GM23338 (cell line): ENCODE results near the gene RGP1. TPM values are rescaled to one million over a fixed set of nuclear protein-coding genes. Genes with fewer than 3 reads are reported as not detected.

Source experiments
- ATAC-seq: fragments of 200-7000 bp; cut with Tn5 transposase; 3 replicates; pipeline ENCODE4 v1.9.1; 2020
- DNase-seq: peaks from one replicate; pipeline ENCODE4 v3.0.0-alpha.2; 2015; ENCODE audit warnings: low spot score
- H2AFZ ChIP-seq: fragments of 200-600 bp; sonication (generic); 2 replicates; pipeline ENCODE4 v1.8.0; 2016; ENCODE audit warnings: antibody characterized with exemption, mild to moderate bottlenecking, moderate library complexity
- H3F3A ChIP-seq: fragments of 200-600 bp; sonication (generic); replicated peaks from 2 replicates; pipeline ENCODE4 v1.8.0; 2017; ENCODE audit warnings: antibody characterized with exemption, mixed run types, low read depth
- H3K27ac ChIP-seq: fragments of 200-600 bp; sonication (generic); 2 replicates; pipeline ENCODE4 v1.6.1; 2016; ENCODE audit warnings: low read depth
- H3K27me3 ChIP-seq: fragments of 200-600 bp; sonication (generic); 2 replicates; pipeline ENCODE4 v1.8.0; 2016; ENCODE audit warnings: mild to moderate bottlenecking, mixed run types, moderate library complexity; ENCODE audit not compliant: insufficient read depth
- H3K36me3 ChIP-seq: fragments of 200-600 bp; sonication (generic); 2 replicates; pipeline ENCODE4 v1.8.0; 2016; ENCODE audit warnings: mild to moderate bottlenecking; ENCODE audit not compliant: insufficient read depth
- H3K4me1 ChIP-seq: fragments of 200-600 bp; sonication (generic); 2 replicates; pipeline ENCODE4 v1.8.0; 2016; ENCODE audit warnings: mild to moderate bottlenecking, moderate library complexity; ENCODE audit not compliant: insufficient read depth
- H3K4me2 ChIP-seq: fragments of 200-600 bp; sonication (generic); 2 replicates; pipeline ENCODE4 v1.7.1; 2017; ENCODE audit warnings: mixed run types
- H3K4me3 ChIP-seq: fragments of 200-600 bp; sonication (generic); 2 replicates; pipeline ENCODE4 v1.6.1; 2016; ENCODE audit warnings: mixed run types
- H3K79me2 ChIP-seq: fragments of 200-600 bp; sonication (generic); replicated peaks from 2 replicates; pipeline ENCODE4 v1.8.0; 2017; ENCODE audit warnings: mild to moderate bottlenecking; ENCODE audit not compliant: insufficient read depth
- H3K9me2 ChIP-seq: fragments of 200-600 bp; sonication (generic); 2 replicates; pipeline ENCODE4 v1.8.0; 2017; ENCODE audit not compliant: insufficient read depth
- H4K20me1 ChIP-seq: fragments of 200-600 bp; sonication (generic); replicated peaks from 2 replicates; pipeline ENCODE4 v1.8.0; 2017; ENCODE audit warnings: mild to moderate bottlenecking; ENCODE audit not compliant: insufficient read depth
- H3K27ac Mint-ChIP-seq: 2 replicates; pipeline ENCODE4 v1.8.0; 2020; ENCODE audit warnings: inconsistent platforms, mild to moderate bottlenecking, moderate library complexity, mixed read lengths
- H3K27me3 Mint-ChIP-seq: 3 replicates; pipeline ENCODE4 v1.8.0; 2022; ENCODE audit warnings: low read depth, mild to moderate bottlenecking, moderate library complexity, mixed read lengths, inconsistent platforms; ENCODE audit not compliant: insufficient read depth, poor library complexity
- H3K36me3 Mint-ChIP-seq: 3 replicates; pipeline ENCODE4 v1.8.0; 2021; ENCODE audit warnings: low read depth, mild to moderate bottlenecking, inconsistent platforms, moderate library complexity, mixed read lengths
- H3K4me1 Mint-ChIP-seq: 3 replicates; pipeline ENCODE4 v1.8.0; 2020; ENCODE audit warnings: mild to moderate bottlenecking, inconsistent platforms, mixed read lengths
- H3K4me3 Mint-ChIP-seq: 3 replicates; pipeline ENCODE4 v1.8.0; 2021; ENCODE audit warnings: moderate library complexity, mild to moderate bottlenecking, inconsistent platforms, mixed read lengths
- H3K9me3 Mint-ChIP-seq: 3 replicates; pipeline ENCODE4 v1.8.0; 2020; ENCODE audit warnings: moderate library complexity, mild to moderate bottlenecking, inconsistent platforms, mixed read lengths
- JUNB ChIP-seq: IDR thresholded peaks from one replicate; pipeline ENCODE4 v1.6.1; 2016; ENCODE audit warnings: antibody characterized with exemption; ENCODE audit not compliant: unreplicated experiment
- ZNF114 ChIP-seq: fragments of 250-450 bp; sonication (Bioruptor Pico); IDR thresholded peaks from 2 replicates; pipeline ENCODE4 v1.5.0; 2020; ENCODE audit warnings: mild to moderate bottlenecking, moderate library complexity
- polyA plus RNA-seq: library from polyadenylated mRNA; unstranded; fragments of >200 nt; fragmentation: Nextera tagmentation; extraction: Ambion mirVana; gene quantifications from 2 replicates; pipeline ENCODE4 v1.2.1, GENCODE V29; 2016
- total RNA-seq: library from RNA; depleted of rRNA; stranded (reverse); fragments of >200 nt; shearing (Covaris generic); gene quantifications from 2 replicates; pipeline ENCODE4 v1.2.3, GENCODE V29; 2014
- TF ChIP-seq, protein P1 (sequence below): IDR thresholded peaks from 2 replicates; pipeline ENCODE4 v1.6.1; 2016; ENCODE audit warnings: antibody characterized with exemption
- TF ChIP-seq, protein P2 (sequence below), 2 experiments: fragments of 200-600 bp in 1 of 2; sonication (generic) in 1 of 2; conservative IDR thresholded peaks; 2 replicates each; pipeline versions ENCODE4 v1.5.1 to v1.6.1; 2016 to 2017; ENCODE audit warnings: antibody characterized with exemption in 2 of 2, low read depth in 2 of 2, mild to moderate bottlenecking in 2 of 2, moderate library complexity in 1 of 2

Gene RGP1
- total and polyA plus RNA-seq, 2 experiments from 2014 or later: 2.8 to 16.0 TPM

DNA sequence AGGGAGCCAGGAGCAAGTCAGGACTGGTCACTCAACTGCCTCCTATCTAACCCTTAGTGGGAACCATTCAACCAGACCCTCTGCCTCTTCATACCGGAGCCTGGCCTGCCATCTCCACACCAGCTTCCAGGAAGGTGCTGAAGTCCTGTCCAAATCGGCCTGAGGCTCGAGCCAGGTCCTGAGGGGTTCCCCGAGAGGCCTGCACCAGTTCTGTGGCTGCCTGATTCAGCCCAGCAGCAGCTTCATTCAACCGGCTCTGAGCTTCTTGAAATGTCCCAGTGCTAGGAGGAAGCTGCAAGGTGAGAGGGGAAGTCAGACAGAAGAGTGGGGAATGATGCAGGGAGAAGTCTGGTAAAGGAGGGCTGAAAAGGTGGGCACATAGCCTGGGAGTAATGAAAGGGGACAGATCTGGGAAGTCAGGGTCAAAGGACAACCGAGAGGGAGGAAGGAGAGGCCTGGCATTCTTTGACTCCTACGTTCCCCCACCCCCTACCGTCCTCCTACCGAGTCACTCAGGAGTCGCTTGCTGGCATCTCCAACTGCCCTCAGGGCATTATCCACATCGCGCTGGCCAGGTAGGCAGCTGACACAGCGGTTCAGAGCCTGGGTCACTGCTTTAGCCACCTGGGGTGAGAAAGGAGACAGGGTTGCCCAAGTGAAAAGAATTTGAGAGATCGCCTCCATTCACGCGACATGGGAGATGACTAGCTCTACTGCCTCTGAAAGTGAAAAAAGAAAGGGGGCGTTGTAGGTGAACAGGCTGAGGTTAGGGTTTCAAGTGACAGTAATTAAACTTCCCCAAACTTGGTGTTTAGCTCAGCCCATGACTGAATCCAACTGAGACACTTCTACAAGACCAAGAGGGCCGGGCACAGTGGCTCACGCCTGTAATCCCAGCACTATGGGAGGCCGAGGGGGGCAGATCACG is 37.3 kb upstream of the RGP1 start:
- peaks cover 6% of the 10 kb centered on the region for H3K27me3 Mint-ChIP-seq
- H4K20me1 ChIP-seq: peaks cover 6% of the 10 kb centered on the region
- H3K27ac Mint-ChIP-seq: peak overlapping the region; percentile 73
- H3K36me3 Mint-ChIP-seq: peaks cover 82% of the 10 kb centered on the region
- no peaks in the 10 kb centered on the region for H3K27me3 ChIP-seq
- no peak overlapping the region for H2AFZ ChIP-seq
- no peak overlapping the region for H3K4me3 ChIP-seq
- H3F3A ChIP-seq: 0 out of 2 replicates have a peak, but pooled peaks cover 3% of the 10 kb centered on the region
- H3K4me1 Mint-ChIP-seq: peaks cover 4% of the 10 kb centered on the region; the same call in 2 of the 3 replicates
- TF ChIP-seq, protein P1, sequence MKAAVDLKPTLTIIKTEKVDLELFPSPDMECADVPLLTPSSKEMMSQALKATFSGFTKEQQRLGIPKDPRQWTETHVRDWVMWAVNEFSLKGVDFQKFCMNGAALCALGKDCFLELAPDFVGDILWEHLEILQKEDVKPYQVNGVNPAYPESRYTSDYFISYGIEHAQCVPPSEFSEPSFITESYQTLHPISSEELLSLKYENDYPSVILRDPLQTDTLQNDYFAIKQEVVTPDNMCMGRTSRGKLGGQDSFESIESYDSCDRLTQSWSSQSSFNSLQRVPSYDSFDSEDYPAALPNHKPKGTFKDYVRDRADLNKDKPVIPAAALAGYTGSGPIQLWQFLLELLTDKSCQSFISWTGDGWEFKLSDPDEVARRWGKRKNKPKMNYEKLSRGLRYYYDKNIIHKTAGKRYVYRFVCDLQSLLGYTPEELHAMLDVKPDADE: no peak
- no peak for TF ChIP-seq JUNB
- no peak overlapping the region for H3K27ac ChIP-seq
- H3K9me2 ChIP-seq: no peaks in the 10 kb centered on the region
- no peak overlapping the region for H3K4me3 Mint-ChIP-seq
- peaks cover 51% of the 10 kb centered on the region for H3K36me3 ChIP-seq
- H3K4me1 ChIP-seq: no peaks in the 10 kb centered on the region
- no peaks in the 10 kb centered on the region for H3K79me2 ChIP-seq
- H3K9me3 Mint-ChIP-seq: no peaks in the 10 kb centered on the region
- DNase-seq (no peak), ATAC-seq (no peak)
- no peak overlapping the region for H3K4me2 ChIP-seq

DNA sequence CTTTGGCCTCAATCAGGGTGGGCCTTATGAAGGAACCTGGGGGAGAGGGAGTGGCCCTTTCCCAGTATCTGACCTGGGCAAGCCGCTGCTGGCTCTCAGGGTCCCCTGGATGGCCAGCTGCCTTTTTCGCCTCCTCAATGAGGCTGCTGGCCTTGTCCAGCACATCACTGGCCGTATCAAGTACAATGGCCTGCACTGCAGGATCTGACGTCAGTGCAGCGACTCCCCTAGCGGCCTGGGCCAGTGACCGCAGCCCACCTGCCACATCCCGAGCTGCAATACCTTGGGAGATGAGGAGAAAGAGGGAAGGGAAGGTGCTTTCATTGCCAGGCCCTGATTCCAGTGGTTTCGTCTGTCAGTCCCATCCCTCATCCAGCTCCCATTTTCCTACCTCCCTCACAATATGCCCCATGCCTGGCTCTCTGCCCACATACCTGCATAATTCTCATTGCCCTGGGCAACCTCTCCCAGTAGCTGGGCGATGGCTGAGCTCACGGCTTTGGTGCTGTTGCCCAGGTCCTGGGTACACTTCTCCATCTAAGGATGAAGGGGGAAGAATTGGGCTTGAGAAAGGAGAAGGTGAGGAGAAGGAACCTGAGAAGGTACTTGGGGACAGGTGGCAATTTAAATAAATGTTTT is 36.2 kb upstream of the RGP1 start:
- no peak overlapping the region for H2AFZ ChIP-seq
- ATAC-seq: peak; percentile 65
- no peak overlapping the region for H3K4me3 Mint-ChIP-seq
- H3K27me3 Mint-ChIP-seq: peaks cover 6% of the 10 kb centered on the region
- H3K4me1 Mint-ChIP-seq: peaks cover 4% of the 10 kb centered on the region; the same call in 2 of the 3 replicates
- no peaks in the 10 kb centered on the region for H3K4me1 ChIP-seq
- H3K4me3 ChIP-seq: no peak overlapping the region
- peaks cover 81% of the 10 kb centered on the region for H3K36me3 Mint-ChIP-seq
- peak; percentile 28 for DNase-seq
- H3K36me3 ChIP-seq: peaks cover 51% of the 10 kb centered on the region
- H4K20me1 ChIP-seq: peaks cover 6% of the 10 kb centered on the region
- H3K9me2 ChIP-seq: no peaks in the 10 kb centered on the region
- H3K79me2 ChIP-seq: no peaks in the 10 kb centered on the region
- no peaks in the 10 kb centered on the region for H3K27me3 ChIP-seq
- H3K27ac Mint-ChIP-seq: no peak overlapping the region
- H3F3A ChIP-seq: 0 out of 2 replicates have a peak, but pooled peaks cover 3% of the 10 kb centered on the region
- no peaks in the 10 kb centered on the region for H3K9me3 Mint-ChIP-seq
- TF ChIP-seq ZNF114: no peak
- TF ChIP-seq, protein P2, sequence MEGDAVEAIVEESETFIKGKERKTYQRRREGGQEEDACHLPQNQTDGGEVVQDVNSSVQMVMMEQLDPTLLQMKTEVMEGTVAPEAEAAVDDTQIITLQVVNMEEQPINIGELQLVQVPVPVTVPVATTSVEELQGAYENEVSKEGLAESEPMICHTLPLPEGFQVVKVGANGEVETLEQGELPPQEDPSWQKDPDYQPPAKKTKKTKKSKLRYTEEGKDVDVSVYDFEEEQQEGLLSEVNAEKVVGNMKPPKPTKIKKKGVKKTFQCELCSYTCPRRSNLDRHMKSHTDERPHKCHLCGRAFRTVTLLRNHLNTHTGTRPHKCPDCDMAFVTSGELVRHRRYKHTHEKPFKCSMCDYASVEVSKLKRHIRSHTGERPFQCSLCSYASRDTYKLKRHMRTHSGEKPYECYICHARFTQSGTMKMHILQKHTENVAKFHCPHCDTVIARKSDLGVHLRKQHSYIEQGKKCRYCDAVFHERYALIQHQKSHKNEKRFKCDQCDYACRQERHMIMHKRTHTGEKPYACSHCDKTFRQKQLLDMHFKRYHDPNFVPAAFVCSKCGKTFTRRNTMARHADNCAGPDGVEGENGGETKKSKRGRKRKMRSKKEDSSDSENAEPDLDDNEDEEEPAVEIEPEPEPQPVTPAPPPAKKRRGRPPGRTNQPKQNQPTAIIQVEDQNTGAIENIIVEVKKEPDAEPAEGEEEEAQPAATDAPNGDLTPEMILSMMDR (conservative IDR thresholded peaks at IDR 0.05; ENCODE audit: low read depth in 2 of 2): peak in 1 of 2 experiments; percentile 45; a peak in 3 of 4 replicates
- H3K4me2 ChIP-seq: no peak overlapping the region
- H3K27ac ChIP-seq: no peak overlapping the region
